Type B pancreatic cell (in vitro differentiated cells): ENCODE measurements around the gene THSD4. TPM values are rescaled to one million over a fixed set of nuclear protein-coding genes. Genes with fewer than 3 reads are reported as not detected.

ENCODE experiments used
- DNase-seq: peaks from one replicate; pipeline ENCODE4 v3.0.0; 2021; ENCODE audit warnings: mixed read lengths; ENCODE audit not compliant: unreplicated experiment; ENCODE audit errors: extremely low spot score
- H3K27ac Mint-ChIP-seq: 2 replicates; pipeline ENCODE4 v1.8.0; 2021; ENCODE audit warnings: mild to moderate bottlenecking, mixed read lengths
- H3K27me3 Mint-ChIP-seq: 2 replicates; pipeline ENCODE4 v1.8.0; 2021; ENCODE audit warnings: mixed read lengths
- H3K36me3 Mint-ChIP-seq: 2 replicates; pipeline ENCODE4 v1.8.0; 2021; ENCODE audit warnings: mixed read lengths
- H3K4me1 Mint-ChIP-seq: one replicate; pipeline ENCODE4 v1.8.0; 2021; ENCODE audit warnings: mixed read lengths; ENCODE audit not compliant: unreplicated experiment
- H3K4me3 Mint-ChIP-seq: 2 replicates; pipeline ENCODE4 v1.8.0; 2021; ENCODE audit warnings: mild to moderate bottlenecking, mixed read lengths
- H3K9me3 Mint-ChIP-seq: 2 replicates; pipeline ENCODE4 v1.8.0; 2021; ENCODE audit warnings: mixed read lengths
- total RNA-seq: library from RNA; stranded (reverse); gene quantifications from 2 replicates; pipeline ENCODE4 v1.2.1, GENCODE V29; 2021; ENCODE audit warnings: low replicate concordance
- TF ChIP-seq, protein P1 (sequence below): fragments of 200-600 bp; sonication (generic); conservative IDR thresholded peaks from 2 replicates; pipeline ENCODE4 v1.5.0; 2021; ENCODE audit warnings: antibody characterized with exemption, mild to moderate bottlenecking

THSD4 gene
- total RNA-seq, 1 donor from 2014 or later: 43.3 TPM

DNA sequence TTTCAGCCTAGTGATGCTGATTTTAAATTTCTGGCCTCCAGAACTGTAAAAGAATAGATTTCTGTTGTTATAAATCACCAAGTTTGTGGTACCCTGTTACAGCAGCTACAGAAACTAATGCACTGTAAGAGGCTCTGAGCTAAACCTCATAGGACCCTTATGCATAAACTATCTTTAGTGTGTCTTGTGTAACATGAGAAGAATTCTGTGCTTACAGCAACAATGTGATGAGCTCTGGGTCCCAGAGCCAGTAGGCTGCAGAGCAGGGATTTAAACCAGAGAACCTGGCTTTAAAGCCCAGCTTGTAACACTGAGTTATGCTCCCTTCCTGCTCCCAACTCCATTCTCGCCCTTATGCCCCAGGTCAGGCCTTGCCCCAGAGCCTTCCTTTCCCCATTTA is 113.1 kb downstream of the THSD4 start:
- H3K4me3 Mint-ChIP-seq: peak overlapping the region; percentile 18
- no peak for DNase-seq
- H3K27ac Mint-ChIP-seq: no peak overlapping the region
- peaks cover 10% of the 10 kb centered on the region for H3K9me3 Mint-ChIP-seq
- H3K4me1 Mint-ChIP-seq: peaks cover 60% of the 10 kb centered on the region
- TF ChIP-seq, protein P1, sequence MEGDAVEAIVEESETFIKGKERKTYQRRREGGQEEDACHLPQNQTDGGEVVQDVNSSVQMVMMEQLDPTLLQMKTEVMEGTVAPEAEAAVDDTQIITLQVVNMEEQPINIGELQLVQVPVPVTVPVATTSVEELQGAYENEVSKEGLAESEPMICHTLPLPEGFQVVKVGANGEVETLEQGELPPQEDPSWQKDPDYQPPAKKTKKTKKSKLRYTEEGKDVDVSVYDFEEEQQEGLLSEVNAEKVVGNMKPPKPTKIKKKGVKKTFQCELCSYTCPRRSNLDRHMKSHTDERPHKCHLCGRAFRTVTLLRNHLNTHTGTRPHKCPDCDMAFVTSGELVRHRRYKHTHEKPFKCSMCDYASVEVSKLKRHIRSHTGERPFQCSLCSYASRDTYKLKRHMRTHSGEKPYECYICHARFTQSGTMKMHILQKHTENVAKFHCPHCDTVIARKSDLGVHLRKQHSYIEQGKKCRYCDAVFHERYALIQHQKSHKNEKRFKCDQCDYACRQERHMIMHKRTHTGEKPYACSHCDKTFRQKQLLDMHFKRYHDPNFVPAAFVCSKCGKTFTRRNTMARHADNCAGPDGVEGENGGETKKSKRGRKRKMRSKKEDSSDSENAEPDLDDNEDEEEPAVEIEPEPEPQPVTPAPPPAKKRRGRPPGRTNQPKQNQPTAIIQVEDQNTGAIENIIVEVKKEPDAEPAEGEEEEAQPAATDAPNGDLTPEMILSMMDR: no peak
- H3K27me3 Mint-ChIP-seq: peaks cover 3% of the 10 kb centered on the region
- peaks cover 9% of the 10 kb centered on the region for H3K36me3 Mint-ChIP-seq

DNA sequence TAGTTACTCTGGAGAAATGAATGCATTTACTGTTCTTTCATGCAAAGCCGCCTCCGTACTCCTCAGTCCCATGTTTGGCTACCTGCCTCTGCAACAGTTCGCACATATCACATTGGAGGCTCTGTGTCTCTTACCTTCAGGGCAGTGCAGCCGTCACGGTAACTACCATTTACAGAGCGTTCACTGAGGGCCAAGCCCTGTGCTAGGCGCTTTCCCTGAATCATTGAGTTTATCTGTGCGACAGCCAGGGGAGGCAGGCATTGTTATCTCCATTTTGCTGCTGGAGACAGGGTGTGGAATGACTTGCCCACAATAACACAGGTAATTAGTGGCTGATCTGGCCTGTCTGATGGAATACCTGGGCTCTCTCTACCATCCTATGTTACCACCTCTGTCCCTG is 115.0 kb downstream of the THSD4 start:
- DNase-seq: no peak
- H3K27me3 Mint-ChIP-seq: peaks cover 3% of the 10 kb centered on the region
- TF ChIP-seq, protein P1: no peak
- H3K36me3 Mint-ChIP-seq: peaks cover 4% of the 10 kb centered on the region
- no peak overlapping the region for H3K4me3 Mint-ChIP-seq
- peaks cover 58% of the 10 kb centered on the region for H3K4me1 Mint-ChIP-seq
- H3K9me3 Mint-ChIP-seq: peaks cover 4% of the 10 kb centered on the region
- no peak overlapping the region for H3K27ac Mint-ChIP-seq

- peak overlapping the region; percentile 37 for H3K4me3 Mint-ChIP-seq
- TF ChIP-seq, protein P1: no peak
- H3K27ac Mint-ChIP-seq: peak overlapping the region; percentile 51
- H3K4me1 Mint-ChIP-seq: peaks cover 45% of the 10 kb centered on the region
- peaks cover 2% of the 10 kb centered on the region for H3K36me3 Mint-ChIP-seq
- no peak for DNase-seq
- peaks cover 3% of the 10 kb centered on the region for H3K27me3 Mint-ChIP-seq
- no peaks in the 10 kb centered on the region for H3K9me3 Mint-ChIP-seq
These were observed 116.5 kb downstream of the THSD4 start for GRCh38 chr15:71231758-71232157.

GRCh38 chr15:71232411-71232810 is 117.1 kb downstream of the THSD4 start:
- Mint-ChIP-seq H3K4me1 (peaks cover 41% of the 10 kb centered on the region), H3K27me3 (peaks cover 3% of the 10 kb centered on the region), H3K9me3 (no peaks in the 10 kb centered on the region), H3K4me3 (no peak overlapping the region), H3K36me3 (peaks cover 8% of the 10 kb centered on the region), H3K27ac (no peak overlapping the region)
- DNase-seq: no peak
- TF ChIP-seq, protein P1: no peak

GRCh38 chr15:71237456-71238188 is 122.4 kb downstream of the THSD4 start:
- H3K9me3 Mint-ChIP-seq: no peaks in the 10 kb centered on the region
- peaks cover 30% of the 10 kb centered on the region for H3K4me1 Mint-ChIP-seq
- H3K27me3 Mint-ChIP-seq: no peaks in the 10 kb centered on the region
- no peak for DNase-seq
- peaks cover 15% of the 10 kb centered on the region for H3K36me3 Mint-ChIP-seq
- H3K27ac Mint-ChIP-seq: peak overlapping the region; percentile 2
- TF ChIP-seq, protein P1: no peak
- no peak overlapping the region for H3K4me3 Mint-ChIP-seq
